ENCODE results near the gene SH3BP5L.

The SH3BP5L gene

GRCh38 chr1:248825909-248826760 lies at the start of gene SH3BP5L:
SH3BP5L (minus strand) TSS chr1:248825915; CDS start chr1:248824935, 980 bp downstream.
- H4K20me1 ChIP-seq (ENCODE audit: insufficient read depth, low read length) = peaks cover 33% of the 10 kb centered on the region
- peak within 1 kb of the TSS; percentile 97 for H2AFZ ChIP-seq (ENCODE audit: low read depth, low read length)
- peaks cover 38% of the 10 kb centered on the region for H3K36me3 ChIP-seq (ENCODE audit: insufficient read depth, low read length)
- no peaks in the 10 kb centered on the region for H3K9me3 ChIP-seq (ENCODE audit: insufficient read depth, low read length, severe bottlenecking)
- H3K4me1 ChIP-seq (ENCODE audit: insufficient read depth, low read length) = peaks cover 49% of the 10 kb centered on the region
- no peaks in the 10 kb centered on the region for H3K27me3 ChIP-seq (ENCODE audit: insufficient read depth, low read length, poor library complexity)
- ATAC-seq (ENCODE audit: insufficient read depth, low read depth) = peak; percentile 91
- DNase-seq = peak; percentile 92
- peak within 1 kb of the TSS; percentile 96 for H3K27ac ChIP-seq (ENCODE audit: low read length)
- no peak for TF ChIP-seq EZH2 (IDR thresholded peaks at IDR 0.05; ENCODE audit: borderline replicate concordance, low read depth, low read length, severe bottlenecking)
- peak; percentile 94 for TF ChIP-seq CTCF (IDR thresholded peaks at IDR 0.05; ENCODE audit: borderline replicate concordance, extremely low read depth, low read length, poor library complexity, severe bottlenecking)
- H3K4me2 ChIP-seq (ENCODE audit: insufficient read depth, low read length) = peak within 1 kb of the TSS; percentile 73
- peaks cover 45% of the 10 kb centered on the region for H3K79me2 ChIP-seq (ENCODE audit: insufficient read depth, low read length)
- H3K9ac ChIP-seq (ENCODE audit: low read depth, low read length) = peak within 1 kb of the TSS; percentile 78
- peak within 1 kb of the TSS; percentile 75 to 98 for H3K4me3 ChIP-seq (ENCODE audit: low read depth in 1 of 2, low read length in 2 of 2)

GRCh38 chr1:248873993-248874533 lies 48.3 kb upstream of the SH3BP5L start:
- H3K79me2 ChIP-seq (ENCODE audit: insufficient read depth, low read length) = no peaks in the 10 kb centered on the region
- peak overlapping the region; percentile 89 for H3K27ac ChIP-seq (ENCODE audit: low read length)
- H3K36me3 ChIP-seq (ENCODE audit: insufficient read depth, low read length) = no peaks in the 10 kb centered on the region
- DNase-seq = peak; percentile 83
- H3K4me3 ChIP-seq (ENCODE audit: low read depth in 1 of 2, low read length in 2 of 2) = peak overlapping the region; percentile 24 to 67; a peak in 3 of 4 replicates
- no peaks in the 10 kb centered on the region for H3K27me3 ChIP-seq (ENCODE audit: insufficient read depth, low read length, poor library complexity)
- H3K4me2 ChIP-seq (ENCODE audit: insufficient read depth, low read length) = peak overlapping the region; percentile 77
- no peaks in the 10 kb centered on the region for H4K20me1 ChIP-seq (ENCODE audit: insufficient read depth, low read length)
- H2AFZ ChIP-seq (ENCODE audit: low read depth, low read length) = peak overlapping the region; percentile 57
- peak overlapping the region; percentile 66 for H3K9ac ChIP-seq (ENCODE audit: low read depth, low read length)
- H3K4me1 ChIP-seq (ENCODE audit: insufficient read depth, low read length) = peaks cover 18% of the 10 kb centered on the region
- TF ChIP-seq CTCF (IDR thresholded peaks at IDR 0.05; ENCODE audit: borderline replicate concordance, extremely low read depth, low read length, poor library complexity, severe bottlenecking) (no peak), EZH2 (IDR thresholded peaks at IDR 0.05; ENCODE audit: borderline replicate concordance, low read depth, low read length, severe bottlenecking) (no peak)
- H3K9me3 ChIP-seq (ENCODE audit: insufficient read depth, low read length, severe bottlenecking) = no peaks in the 10 kb centered on the region
- peak; percentile 66 for ATAC-seq (ENCODE audit: insufficient read depth, low read depth)

GRCh38 chr1:248873409-248873992 lies 47.8 kb upstream of the SH3BP5L start:
- peak overlapping the region; percentile 66 for H3K9ac ChIP-seq (ENCODE audit: low read depth, low read length)
- DNase-seq (peak; percentile 96), ATAC-seq (ENCODE audit: insufficient read depth, low read depth) (peak; percentile 81)
- no peaks in the 10 kb centered on the region for H4K20me1 ChIP-seq (ENCODE audit: insufficient read depth, low read length)
- peak overlapping the region; percentile 89 for H3K27ac ChIP-seq (ENCODE audit: low read length)
- H3K27me3 ChIP-seq (ENCODE audit: insufficient read depth, low read length, poor library complexity) = no peaks in the 10 kb centered on the region
- no peaks in the 10 kb centered on the region for H3K79me2 ChIP-seq (ENCODE audit: insufficient read depth, low read length)
- TF ChIP-seq CTCF (IDR thresholded peaks at IDR 0.05; ENCODE audit: borderline replicate concordance, extremely low read depth, low read length, poor library complexity, severe bottlenecking) (peak; percentile 5), EZH2 (IDR thresholded peaks at IDR 0.05; ENCODE audit: borderline replicate concordance, low read depth, low read length, severe bottlenecking) (no peak)
- no peaks in the 10 kb centered on the region for H3K9me3 ChIP-seq (ENCODE audit: insufficient read depth, low read length, severe bottlenecking)
- peak overlapping the region; percentile 57 for H2AFZ ChIP-seq (ENCODE audit: low read depth, low read length)
- H3K4me3 ChIP-seq (ENCODE audit: low read depth in 1 of 2, low read length in 2 of 2) = peak overlapping the region; percentile 24 to 67; a peak in 3 of 4 replicates
- H3K4me2 ChIP-seq (ENCODE audit: insufficient read depth, low read length) = peak overlapping the region; percentile 77
- H3K36me3 ChIP-seq (ENCODE audit: insufficient read depth, low read length) = no peaks in the 10 kb centered on the region
- H3K4me1 ChIP-seq (ENCODE audit: insufficient read depth, low read length) = peaks cover 18% of the 10 kb centered on the region

Measured in DND-41 (cell line).